Adrenal gland (tissue), 5 donors: ENCODE results near the gene KCNT1.

Experiments used
- CTCF ChIP-seq, 6 experiments: fragments of 450-650 bp in 4 of 6; fragments of 200-600 bp in 2 of 6; sonication (generic) in 1 of 6; IDR thresholded peaks; 1 replicate in 5 of 6; 2 replicates in 1 of 6; pipeline versions ENCODE4 v1.5.1 to v1.8.0; 2016 to 2021; ENCODE audit warnings: antibody characterized with exemption in 6 of 6, mild to moderate bottlenecking in 2 of 6, moderate library complexity in 1 of 6
- POLR2A ChIP-seq, 2 donors: fragments of 450-650 bp; IDR thresholded peaks; one replicate each; pipeline ENCODE4 v1.6.1; 2017; ENCODE audit warnings: antibody characterized with exemption in 2 of 2, mild to moderate bottlenecking in 2 of 2, moderate library complexity in 1 of 2
- donor health status: DM: no; HTN: no; CAD: no.

- TF ChIP-seq POLR2A (IDR thresholded peaks at IDR 0.05): no peak
- TF ChIP-seq CTCF (IDR thresholded peaks at IDR 0.05): no peak
Observed at GRCh38 chr9:135739271-135740220, 37.6 kb downstream of the KCNT1 start.
